Ishikawa (cell line): Measurements from ENCODE around the gene EXOC3.
A peak's percentile ranks its signal among the peaks of the same experiment; 100 is the strongest.

Experiments used
- CEBPB ChIP-seq: IDR thresholded peaks from 2 replicates; pipeline ENCODE4 v1.6.1; 2012
- CREB1 ChIP-seq: IDR thresholded peaks from 2 replicates; pipeline ENCODE4 v1.6.1; 2012; ENCODE audit warnings: low read depth
- EP300 ChIP-seq: IDR thresholded peaks from 2 replicates; pipeline ENCODE4 v1.6.1; 2012; ENCODE audit warnings: borderline replicate concordance
- NFIC ChIP-seq: IDR thresholded peaks from 2 replicates; pipeline ENCODE4 v1.6.1; 2012
- RAD21 ChIP-seq: IDR thresholded peaks from 2 replicates; pipeline ENCODE4 v1.6.1; 2012; ENCODE audit warnings: low read depth
- TAF1 ChIP-seq: IDR thresholded peaks from 2 replicates; pipeline ENCODE4 v1.6.1; 2012; ENCODE audit warnings: low read depth, mild to moderate bottlenecking
- TEAD4 ChIP-seq: IDR thresholded peaks from 2 replicates; pipeline ENCODE4 v1.6.1; 2012
- YY1 ChIP-seq: IDR thresholded peaks from 2 replicates; pipeline ENCODE4 v1.6.1; 2012; ENCODE audit warnings: low read depth
- ZBTB7A ChIP-seq: IDR thresholded peaks from 2 replicates; pipeline ENCODE4 v1.6.1; 2012; ENCODE audit warnings: low read depth
- TF ChIP-seq, protein P1 (sequence below): IDR thresholded peaks from 2 replicates; pipeline ENCODE4 v1.6.1; 2012; ENCODE audit warnings: low read depth, mild to moderate bottlenecking
- TF ChIP-seq, protein P2 (sequence below): IDR thresholded peaks from 2 replicates; pipeline ENCODE4 v1.6.1; 2012

GRCh38 chr5:431001-431710 is 11.8 kb upstream of the EXOC3 start:
- TF ChIP-seq CEBPB (no peak), RAD21 (peak; percentile 75), NFIC (no peak), TAF1 (no peak), ZBTB7A (no peak), EP300 (no peak), TEAD4 (no peak), CREB1 (no peak), YY1 (no peak)
- TF ChIP-seq, protein P1, sequence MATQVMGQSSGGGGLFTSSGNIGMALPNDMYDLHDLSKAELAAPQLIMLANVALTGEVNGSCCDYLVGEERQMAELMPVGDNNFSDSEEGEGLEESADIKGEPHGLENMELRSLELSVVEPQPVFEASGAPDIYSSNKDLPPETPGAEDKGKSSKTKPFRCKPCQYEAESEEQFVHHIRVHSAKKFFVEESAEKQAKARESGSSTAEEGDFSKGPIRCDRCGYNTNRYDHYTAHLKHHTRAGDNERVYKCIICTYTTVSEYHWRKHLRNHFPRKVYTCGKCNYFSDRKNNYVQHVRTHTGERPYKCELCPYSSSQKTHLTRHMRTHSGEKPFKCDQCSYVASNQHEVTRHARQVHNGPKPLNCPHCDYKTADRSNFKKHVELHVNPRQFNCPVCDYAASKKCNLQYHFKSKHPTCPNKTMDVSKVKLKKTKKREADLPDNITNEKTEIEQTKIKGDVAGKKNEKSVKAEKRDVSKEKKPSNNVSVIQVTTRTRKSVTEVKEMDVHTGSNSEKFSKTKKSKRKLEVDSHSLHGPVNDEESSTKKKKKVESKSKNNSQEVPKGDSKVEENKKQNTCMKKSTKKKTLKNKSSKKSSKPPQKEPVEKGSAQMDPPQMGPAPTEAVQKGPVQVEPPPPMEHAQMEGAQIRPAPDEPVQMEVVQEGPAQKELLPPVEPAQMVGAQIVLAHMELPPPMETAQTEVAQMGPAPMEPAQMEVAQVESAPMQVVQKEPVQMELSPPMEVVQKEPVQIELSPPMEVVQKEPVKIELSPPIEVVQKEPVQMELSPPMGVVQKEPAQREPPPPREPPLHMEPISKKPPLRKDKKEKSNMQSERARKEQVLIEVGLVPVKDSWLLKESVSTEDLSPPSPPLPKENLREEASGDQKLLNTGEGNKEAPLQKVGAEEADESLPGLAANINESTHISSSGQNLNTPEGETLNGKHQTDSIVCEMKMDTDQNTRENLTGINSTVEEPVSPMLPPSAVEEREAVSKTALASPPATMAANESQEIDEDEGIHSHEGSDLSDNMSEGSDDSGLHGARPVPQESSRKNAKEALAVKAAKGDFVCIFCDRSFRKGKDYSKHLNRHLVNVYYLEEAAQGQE, result no peak
- TF ChIP-seq, protein P2, sequence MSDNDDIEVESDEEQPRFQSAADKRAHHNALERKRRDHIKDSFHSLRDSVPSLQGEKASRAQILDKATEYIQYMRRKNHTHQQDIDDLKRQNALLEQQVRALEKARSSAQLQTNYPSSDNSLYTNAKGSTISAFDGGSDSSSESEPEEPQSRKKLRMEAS, result 0 out of 2 replicates have a peak, but pooled peaks have one; percentile 60
